Breast epithelium (tissue), 3 donors: Measurements from ENCODE around the gene ATG16L2.

ENCODE experiments used
- CTCF ChIP-seq, 3 donors: fragments of 450-650 bp; IDR thresholded peaks; one replicate each; pipeline ENCODE4 v1.5.1; 2016 to 2017; ENCODE audit warnings: antibody characterized with exemption in 3 of 3, mild to moderate bottlenecking in 3 of 3, moderate library complexity in 3 of 3
- POLR2A ChIP-seq: fragments of 450-650 bp; IDR thresholded peaks from one replicate; pipeline ENCODE4 v1.6.1; 2016; ENCODE audit warnings: antibody characterized with exemption, mild to moderate bottlenecking, moderate library complexity

- TF ChIP-seq POLR2A (no peak), CTCF (IDR thresholded peaks at IDR 0.05) (no peak)
These were observed 41.9 kb downstream of the ATG16L2 start for GRCh38 chr11:72856065-72856464.
